GM19025 (cell line): ENCODE data around the gene SPINT4.
"Not testable (repeated sequence)": the region's sequence is repeated elsewhere in the genome, so short reads cannot be mapped to it uniquely, and the experiment has no call there.

ENCODE experiments used
- ATAC-seq: cut with Tn5 transposase; IDR thresholded peaks from one replicate; pipeline ENCODE4 v1.9.1; 2021; ENCODE audit warnings: mild to moderate bottlenecking, low read depth, moderate library complexity; ENCODE audit not compliant: unreplicated experiment

Gene SPINT4

GRCh38 chr20:45764618-45765282 lies 42.6 kb downstream of the SPINT4 start:
- ATAC-seq, result not testable (repeated sequence)

- ATAC-seq, result no peak
These were observed 43.2 kb downstream of the SPINT4 start for GRCh38 chr20:45765307-45765875.

- ATAC-seq, result no peak
These were observed 43.8 kb downstream of the SPINT4 start for GRCh38 chr20:45765980-45766379.

DNA sequence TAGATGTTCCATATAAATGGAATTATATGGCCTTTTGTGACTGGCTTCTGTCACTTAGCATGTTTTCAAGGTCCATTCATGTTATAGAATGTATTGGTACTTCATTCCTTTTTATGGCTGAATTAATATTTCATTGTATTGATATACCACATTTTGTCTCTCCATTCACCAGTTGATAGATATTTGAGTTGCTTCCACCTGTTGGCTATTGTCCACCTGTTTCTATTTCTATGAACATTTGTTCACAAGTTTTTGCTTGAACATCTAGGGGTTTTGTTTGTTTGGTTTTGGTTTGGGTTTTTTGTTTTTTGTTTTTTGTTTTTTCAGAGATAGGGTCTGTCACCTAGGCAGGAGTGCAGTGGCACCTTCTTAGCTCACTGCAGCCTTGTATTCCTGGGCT lies 46.3 kb downstream of the SPINT4 start:
- no peak for ATAC-seq

DNA sequence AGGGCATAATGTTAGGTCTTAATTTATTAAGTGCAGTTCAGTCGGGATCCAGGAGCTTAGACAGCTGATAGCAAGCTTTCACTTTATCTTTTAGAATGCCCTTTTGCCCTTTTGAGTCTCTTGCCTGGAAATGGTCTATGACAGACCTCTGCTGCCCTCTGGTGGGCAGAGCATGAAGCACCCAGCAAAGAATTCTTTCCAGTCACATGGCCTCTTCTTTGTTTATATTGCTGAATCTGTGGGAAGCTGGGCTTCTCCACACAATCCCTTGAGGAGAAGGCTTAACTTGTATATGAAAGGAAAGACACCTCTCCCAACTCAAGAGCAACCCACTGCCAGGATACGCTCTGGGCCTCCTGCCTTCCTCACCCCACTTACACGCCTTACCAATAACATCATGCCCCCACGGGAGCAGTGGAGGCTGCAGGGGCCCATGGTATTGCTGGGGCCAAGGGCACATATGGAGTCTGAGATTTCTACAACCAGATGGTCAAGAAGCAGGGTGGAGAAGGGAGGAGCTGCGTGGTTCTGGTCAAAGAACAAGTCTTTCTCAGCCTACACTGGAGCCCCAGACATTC lies 49.1 kb downstream of the SPINT4 start:
- no peak for ATAC-seq

DNA sequence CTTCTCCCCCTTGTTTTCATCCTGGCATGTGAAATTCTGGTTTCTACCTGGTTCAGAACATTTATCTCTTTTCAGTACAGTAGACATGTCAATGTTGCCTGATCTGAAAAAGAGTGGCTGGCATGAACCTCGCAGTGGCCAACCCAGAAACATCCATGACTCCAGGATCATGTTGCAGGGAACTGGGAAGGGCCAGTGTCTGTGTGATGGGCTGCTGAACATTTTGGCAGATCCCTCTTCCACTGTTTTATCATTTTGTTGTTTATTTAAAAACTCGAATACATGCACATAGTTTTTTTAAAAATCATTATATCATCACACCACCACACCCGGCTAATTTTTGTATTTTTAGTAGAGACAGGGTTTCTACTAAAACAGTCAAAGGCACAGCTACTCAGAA lies 50.5 kb downstream of the SPINT4 start:
- no peak for ATAC-seq

- ATAC-seq, result no peak
These were observed 52.8 kb downstream of the SPINT4 start for GRCh38 chr20:45774945-45775344.

DNA sequence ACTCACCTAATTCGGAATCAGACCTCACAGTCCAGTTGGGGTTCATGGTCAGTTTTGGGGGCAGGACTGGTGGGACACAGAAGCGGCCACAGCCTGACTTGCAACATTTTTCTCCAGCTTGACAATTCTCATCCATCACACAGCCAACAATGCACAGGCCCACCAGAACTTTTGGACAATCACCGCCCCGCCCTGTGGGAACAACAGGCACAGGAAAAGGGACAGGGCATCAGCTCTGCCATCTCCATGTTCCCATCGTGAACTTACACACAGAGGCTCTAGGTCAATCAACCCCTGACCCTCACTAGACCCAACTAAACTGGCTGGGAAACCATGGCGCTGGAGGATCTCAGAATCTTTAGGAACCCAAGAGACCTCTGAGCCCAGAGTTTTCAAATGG lies 53.3 kb downstream of the SPINT4 start:
- ATAC-seq, result no peak
